GM21360 (cell line): ENCODE results near the gene FAM184B.

ENCODE experiments used
- ATAC-seq: cut with Tn5 transposase; IDR thresholded peaks from one replicate; pipeline ENCODE4 v1.9.1; 2021; ENCODE audit warnings: mild to moderate bottlenecking, moderate library complexity; ENCODE audit not compliant: unreplicated experiment

Gene FAM184B

GRCh38 chr4:17778431-17778830 is 3.0 kb downstream of the FAM184B start:
- ATAC-seq, result no peak

- no peak for ATAC-seq
These were observed 8.2 kb downstream of the FAM184B start for GRCh38 chr4:17773135-17773698.

GRCh38 chr4:17771284-17771908 is 10.0 kb downstream of the FAM184B start:
- no peak for ATAC-seq

- ATAC-seq, result no peak
These were observed 10.6 kb downstream of the FAM184B start for GRCh38 chr4:17770845-17771244.

GRCh38 chr4:17769406-17770174 is 11.8 kb downstream of the FAM184B start:
- ATAC-seq, result no peak

- ATAC-seq, result no peak
These were observed 14.5 kb downstream of the FAM184B start for GRCh38 chr4:17766826-17767458.

GRCh38 chr4:17765514-17766286 is 15.7 kb downstream of the FAM184B start:
- ATAC-seq, result no peak

- ATAC-seq, result no peak
These were observed 17.5 kb downstream of the FAM184B start for GRCh38 chr4:17763931-17764330.

- no peak for ATAC-seq
These were observed 18.0 kb downstream of the FAM184B start for GRCh38 chr4:17763416-17763815.

GRCh38 chr4:17762726-17763125 is 18.7 kb downstream of the FAM184B start:
- no peak for ATAC-seq

- ATAC-seq, result no peak
These were observed 20.4 kb downstream of the FAM184B start for GRCh38 chr4:17761062-17761461.

GRCh38 chr4:17760626-17761025 is 20.8 kb downstream of the FAM184B start:
- no peak for ATAC-seq

GRCh38 chr4:17758485-17758884 is 22.9 kb downstream of the FAM184B start:
- no peak for ATAC-seq

GRCh38 chr4:17757621-17758020 is 23.8 kb downstream of the FAM184B start:
- no peak for ATAC-seq

GRCh38 chr4:17753646-17754045 is 27.8 kb downstream of the FAM184B start:
- no peak for ATAC-seq

GRCh38 chr4:17740702-17741101 is 40.7 kb downstream of the FAM184B start:
- no peak for ATAC-seq

GRCh38 chr4:17736484-17736883 is 44.9 kb downstream of the FAM184B start:
- no peak for ATAC-seq

- no peak for ATAC-seq
These were observed 54.5 kb downstream of the FAM184B start for GRCh38 chr4:17726911-17727310.

- ATAC-seq, result no peak
These were observed 57.8 kb downstream of the FAM184B start for GRCh38 chr4:17723648-17724047.

- no peak for ATAC-seq
These were observed 59.1 kb downstream of the FAM184B start for GRCh38 chr4:17722356-17722700.
